SK-N-SH (cell line): Measurements from ENCODE around the gene IL16. TPM values are rescaled to one million over a fixed set of nuclear protein-coding genes. Genes with fewer than 3 reads are reported as not detected.

ENCODE experiments used
- polyA plus RNA-seq, 3 experiments: library from polyadenylated mRNA; depleted of rRNA; stranded (reverse); fragments of >200 nt; gene quantifications; 2 replicates each; pipeline ENCODE4 v1.2.3, GENCODE V29; 2012

The IL16 gene
- polyA plus RNA-seq, 1 of the 3 experiments (the other 2 are of a cell fraction), result not detected

Other genes starting within 250 kb of the IL16 start
- 12.3 and 15.2 TPM in 2 replicates for gene MESD, start 207.1 kb upstream of the IL16 start, polyA plus RNA-seq (2012; rRNA removed)
- 4.4 and 5.0 TPM in 2 replicates for gene TLNRD1, start 196.0 kb upstream of the IL16 start, polyA plus RNA-seq (2012; rRNA removed)
- 0.03 TPM in 1 of 2 replicates, not detected in the other for gene CFAP161, start 62.6 kb upstream of the IL16 start, polyA plus RNA-seq (2012; rRNA removed)
- gene STARD5, start 127.3 kb downstream of the IL16 start, polyA plus RNA-seq (2012; rRNA removed), result 1.6 and 3.2 TPM in 2 replicates
- not detected in 2 replicates for gene TMC3, start 177.3 kb downstream of the IL16 start, polyA plus RNA-seq (2012; rRNA removed)